ENCODE results near the gene VPS51. TPM values are rescaled to one million over a fixed set of nuclear protein-coding genes. Genes with fewer than 3 reads are reported as not detected.
"Not testable (repeated sequence)": the region's sequence is repeated elsewhere in the genome, so short reads cannot be mapped to it uniquely, and the experiment has no call there.

VPS51 gene
- total RNA-seq, 1 donor from 2014 or later = 265 TPM

GRCh38 chr11:65118891-65119669, 23.1 kb downstream of the VPS51 start:
- not testable (repeated sequence) for DNase-seq (ENCODE audit: low read depth in 2 of 2)

GRCh38 chr11:65119670-65119995, 23.6 kb downstream of the VPS51 start:
- DNase-seq (ENCODE audit: low read depth in 2 of 2) = no peak

DNA sequence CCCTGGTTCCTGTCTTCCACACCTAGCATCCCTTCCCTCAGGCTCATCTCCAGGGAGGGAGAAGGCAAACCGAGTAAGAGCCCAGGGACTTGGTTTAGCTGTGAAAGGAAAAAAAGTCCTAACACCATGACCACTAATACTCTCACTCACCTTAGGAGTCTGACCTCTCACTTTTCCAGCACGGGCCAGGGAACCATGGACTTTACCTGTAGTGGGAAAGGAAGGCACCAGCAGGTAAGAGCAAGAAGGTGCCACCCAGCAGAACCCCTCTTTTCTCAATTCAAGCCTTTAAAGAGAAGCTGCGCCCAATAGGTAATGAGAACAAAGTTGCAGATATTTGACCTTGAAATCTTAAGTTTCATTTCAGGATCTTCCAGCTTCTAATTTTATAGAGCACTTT, 24.8 kb downstream of the VPS51 start:
- no peak for DNase-seq (ENCODE audit: low read depth in 2 of 2)

GRCh38 chr11:65121447-65121864, 25.4 kb downstream of the VPS51 start:
- DNase-seq (ENCODE audit: low read depth in 2 of 2) = peak in 1 of 2 donors; percentile 40

GRCh38 chr11:65121865-65122696, 26.1 kb downstream of the VPS51 start, which contains the start of the genes FAU and MRPL49:
Gene FAU (minus strand): TSS chr11:65122134. CDS start chr11:65121813, 321 bp downstream.
Gene MRPL49 (plus strand): TSS chr11:65122321. CDS start chr11:65122347, 26 bp downstream.
- DNase-seq (ENCODE audit: low read depth in 2 of 2) = peak; percentile 98 to 99

- DNase-seq (ENCODE audit: low read depth in 2 of 2) = no peak
These were observed 28.6 kb downstream of the VPS51 start for GRCh38 chr11:65124480-65125196.

DNA sequence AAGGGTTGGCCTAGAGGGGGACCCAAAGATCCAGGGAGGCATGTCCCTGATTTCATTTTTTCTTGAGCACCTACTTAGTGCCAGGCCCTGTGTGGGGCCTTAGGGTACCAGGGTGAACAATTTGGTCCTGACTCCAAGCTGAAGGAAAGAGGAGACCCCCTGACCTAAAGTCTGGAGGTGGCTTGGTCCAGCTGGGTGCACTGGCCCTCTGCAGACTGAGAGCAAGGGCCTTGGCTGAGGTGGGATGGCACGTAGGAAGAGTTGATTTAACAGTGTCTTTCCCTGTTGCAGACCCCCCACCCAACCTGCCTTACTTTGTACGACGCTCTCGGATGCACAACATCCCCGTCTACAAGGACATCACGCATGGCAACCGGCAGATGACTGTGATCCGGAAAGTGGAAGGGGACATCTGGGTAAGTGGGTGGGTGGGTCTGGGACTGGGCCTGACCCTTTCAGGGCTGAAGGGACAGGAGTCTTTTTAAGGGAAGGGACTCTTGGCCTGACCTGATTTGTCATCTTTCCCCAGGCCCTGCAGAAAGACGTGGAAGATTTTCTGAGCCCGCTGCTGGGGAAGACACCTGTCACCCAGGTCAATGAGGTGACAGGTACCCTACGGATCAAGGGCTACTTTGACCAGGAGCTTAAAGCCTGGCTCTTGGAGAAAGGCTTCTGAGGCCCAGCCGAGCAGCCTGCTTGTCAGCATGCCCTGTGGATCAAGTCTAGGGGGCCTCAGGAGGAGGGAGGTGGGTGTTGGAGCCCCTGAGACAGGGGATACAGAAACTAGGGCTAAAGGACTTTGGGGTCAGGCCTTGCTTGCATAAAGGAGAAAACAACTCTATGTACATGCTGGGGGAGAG, 29.4 kb downstream of the VPS51 start:
- no peak for DNase-seq (ENCODE audit: low read depth in 2 of 2)

- DNase-seq (ENCODE audit: low read depth in 2 of 2) = no peak
These were observed 30.7 kb downstream of the VPS51 start for GRCh38 chr11:65126624-65127274.

GRCh38 chr11:65127473-65128181, 31.6 kb downstream of the VPS51 start:
- DNase-seq (ENCODE audit: low read depth in 2 of 2) = no peak

- no peak for DNase-seq (ENCODE audit: low read depth in 2 of 2)
These were observed 32.5 kb downstream of the VPS51 start for GRCh38 chr11:65128182-65129145.

GRCh38 chr11:65129649-65130441, 33.8 kb downstream of the VPS51 start:
- DNase-seq (ENCODE audit: low read depth in 2 of 2) = no peak

GRCh38 chr11:65130631-65131416, 34.8 kb downstream of the VPS51 start:
- DNase-seq (ENCODE audit: low read depth in 2 of 2) = no peak

DNA sequence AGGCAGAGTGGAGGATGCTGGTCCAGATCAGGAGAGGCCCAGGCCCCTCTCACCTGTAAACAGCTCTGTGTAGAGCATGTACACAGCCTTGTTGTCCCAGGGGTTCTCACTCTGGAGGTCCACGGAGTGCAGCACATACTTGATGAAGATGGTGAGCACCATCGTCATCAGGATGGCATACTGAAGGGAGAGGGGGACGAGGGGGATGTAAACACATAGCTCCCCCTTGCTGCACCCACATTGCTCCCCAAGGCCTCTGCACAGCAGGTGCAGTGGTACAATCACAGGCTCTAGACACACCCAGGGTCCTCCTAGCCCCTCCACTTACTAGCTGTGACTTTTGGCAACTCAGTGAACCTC, 35.4 kb downstream of the VPS51 start:
- no peak for DNase-seq (ENCODE audit: low read depth in 2 of 2)

DNA sequence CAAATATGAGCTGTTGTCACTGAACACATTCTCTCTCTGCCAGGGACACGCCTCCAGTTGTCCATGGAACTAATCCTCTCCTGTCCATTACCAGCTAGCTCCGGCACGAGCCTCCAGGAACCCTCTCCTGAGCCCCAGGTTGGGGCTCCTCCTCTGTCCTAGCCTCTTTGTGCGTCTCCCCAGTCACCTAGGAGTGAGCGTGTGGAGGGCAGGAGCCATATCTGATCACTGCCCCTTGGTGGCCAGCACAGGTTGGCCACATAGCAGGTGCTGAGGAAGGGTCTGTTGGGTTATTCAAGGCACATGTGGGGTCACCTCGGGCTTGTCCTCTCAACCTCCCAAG, 35.9 kb downstream of the VPS51 start:
- DNase-seq (ENCODE audit: low read depth in 2 of 2) = no peak

DNA sequence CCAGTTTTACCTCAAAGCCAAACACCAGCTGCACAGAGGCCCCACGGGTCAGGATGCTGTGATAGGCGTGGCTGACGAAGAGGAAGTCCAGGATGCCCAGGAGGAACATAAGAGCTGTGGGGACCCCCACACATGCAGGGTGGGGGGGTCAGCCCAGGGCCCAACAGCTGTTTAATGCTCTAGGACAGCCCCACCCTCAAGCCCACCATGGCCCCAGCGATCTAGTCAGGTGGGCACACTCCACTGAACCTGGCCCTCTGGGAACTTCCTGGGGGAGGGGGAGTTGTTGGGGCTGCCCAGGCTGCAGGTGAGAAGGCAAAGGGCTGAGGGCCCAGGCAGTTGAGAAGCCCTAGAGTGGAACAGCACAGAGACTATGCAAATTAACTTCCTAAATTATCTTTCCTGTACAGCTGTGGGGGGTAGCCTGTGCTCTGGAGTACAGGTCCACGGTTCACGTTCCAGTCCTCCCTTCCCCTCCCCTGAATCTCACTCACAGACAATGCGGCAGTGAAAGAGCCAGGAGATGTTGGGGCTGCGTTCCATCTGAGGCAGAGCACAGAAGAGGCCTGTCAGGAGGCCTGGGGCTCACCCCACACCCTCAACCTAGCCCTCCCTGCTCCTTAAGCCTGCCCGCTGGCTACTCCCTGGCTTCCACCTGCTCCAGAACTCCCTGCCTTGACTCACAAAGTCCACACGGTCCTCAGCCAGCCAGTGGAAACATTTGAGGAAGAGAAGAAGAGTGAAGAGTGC, 36.4 kb downstream of the VPS51 start:
- DNase-seq (ENCODE audit: low read depth in 2 of 2) = no peak

GRCh38 chr11:65132988-65133700, 37.1 kb downstream of the VPS51 start:
- DNase-seq (ENCODE audit: low read depth in 2 of 2) = no peak

Measured in lung microvascular endothelial cell (primary cell).